Lung (tissue), 12 donors: Measurements from ENCODE around the gene THSD7A. TPM values are rescaled to one million over a fixed set of nuclear protein-coding genes. Genes with fewer than 3 reads are reported as not detected.

Experiments
- ATAC-seq: fragments of 200-7000 bp; cut with Tn5 transposase; one replicate; pipeline ENCODE4 v1.9.1; 2020; ENCODE audit warnings: moderate number of reproducible peaks; ENCODE audit not compliant: insufficient read depth, low FRiP score
- DNase-seq, 3 donors: peaks; one replicate each; pipeline ENCODE4 v3.0.0-alpha.2; 2013 to 2017
- H3K27ac ChIP-seq, 2 donors: one replicate each; pipeline ENCODE4 v1.5.1; 2013; ENCODE audit warnings: mild to moderate bottlenecking in 2 of 2, moderate library complexity in 2 of 2, control low read depth in 1 of 2, inconsistent platforms in 1 of 2, low read depth in 1 of 2, low read length in 1 of 2
- H3K27me3 ChIP-seq, 3 donors: one replicate each; pipeline ENCODE4 v1.5.1; 2013; ENCODE audit warnings: low read length in 2 of 3; ENCODE audit not compliant: control insufficient read depth in 3 of 3, insufficient read depth in 3 of 3
- H3K36me3 ChIP-seq, 4 donors: one replicate each; pipeline ENCODE4 v1.5.1; 2013; ENCODE audit warnings: low read length in 4 of 4, mild to moderate bottlenecking in 1 of 4, moderate library complexity in 1 of 4; ENCODE audit not compliant: control insufficient read depth in 4 of 4, insufficient read depth in 4 of 4
- H3K4me1 ChIP-seq, 5 donors: one replicate each; pipeline ENCODE4 v1.5.1; 2013; ENCODE audit warnings: low read length in 5 of 5, mild to moderate bottlenecking in 2 of 5, moderate library complexity in 1 of 5; ENCODE audit not compliant: control insufficient read depth in 5 of 5, insufficient read depth in 5 of 5
- H3K4me3 ChIP-seq: one replicate; pipeline ENCODE4 v1.5.1; 2013; ENCODE audit warnings: mild to moderate bottlenecking, control low read depth, moderate library complexity
- H3K9ac ChIP-seq, 2 donors: one replicate each; pipeline ENCODE4 v1.5.1; 2013; ENCODE audit warnings: low read length in 2 of 2, control low read depth in 1 of 2; ENCODE audit not compliant: insufficient read depth in 1 of 2
- H3K9me3 ChIP-seq, 4 donors: one replicate each; pipeline ENCODE4 v1.5.1; 2013; ENCODE audit warnings: low read length in 3 of 4, mild to moderate bottlenecking in 1 of 4, moderate library complexity in 1 of 4; ENCODE audit not compliant: control insufficient read depth in 4 of 4, insufficient read depth in 3 of 4
- CTCF ChIP-seq: IDR thresholded peaks from 2 replicates; pipeline ENCODE4 v1.5.1; 2012; ENCODE audit warnings: mild to moderate bottlenecking; ENCODE audit errors: control extremely low read depth, extremely low read depth
- WGBS, 2 donors: extraction: QIAGEN DNeasy Blood & Tissue Kit; methylation state at CpG; one replicate each; pipeline ENCODE4 v1.1.7; 2013; 5-methylcytosine and 5-hydroxymethylcytosine counted together
- polyA plus RNA-seq, 2 donors: library from polyadenylated mRNA; stranded (reverse); fragments of 200-250 nt; gene quantifications; one replicate each; pipeline ENCODE4 v1.2.1, GENCODE V29; 2013
- total RNA-seq, 2 donors: library from RNA; depleted of rRNA in 1 of 2; stranded (reverse); fragments of >200 nt in 1 of 2; gene quantifications; one replicate each; pipeline ENCODE4 v1.2.1, GENCODE V29; 2014 to 2021
- donor health status: control.
- donor health status: control.
- donor health status: Bipolar disorder and iron deficiency.
- donor health status: healthy.
- donor health status: DM: yes; HTN: yes; CAD: no.

THSD7A gene
- total and polyA plus RNA-seq, 4 donors: 0.53 to 12.1 (median 4.5) TPM

- 83 to 84% methylated on average over 3 of the region's 3 CpGs for WGBS, 2 donors
- no peak for TF ChIP-seq CTCF
- H3K9me3 ChIP-seq: no peaks in the 10 kb centered on the region
- peak in 2 of 3 donors; percentile 73 to 84 for DNase-seq
- H3K27ac ChIP-seq: no peak overlapping the region
- H3K9ac ChIP-seq: peak overlapping the region in 1 of 2 donors; percentile 14
- H3K27me3 ChIP-seq: no peaks in the 10 kb centered on the region
- no peak overlapping the region for H3K4me3 ChIP-seq
- H3K4me1 ChIP-seq: peaks cover 0 to 28% (median 0%) of the 10 kb centered on the region in 5 donors
- H3K36me3 ChIP-seq: no peaks in the 10 kb centered on the region
- no peak for ATAC-seq
Measured at GRCh38 chr7:11848251-11848650, 16.3 kb upstream of the THSD7A start.

GRCh38 chr7:11847336-11847735 is 15.3 kb upstream of the THSD7A start:
- ATAC-seq: no peak
- no peak overlapping the region for H3K27ac ChIP-seq
- H3K4me1 ChIP-seq: peaks cover 0 to 28% (median 0%) of the 10 kb centered on the region in 5 donors
- no peaks in the 10 kb centered on the region for H3K36me3 ChIP-seq
- peak; percentile 29 to 85 (median 84) for DNase-seq
- 43 to 66% methylated on average over 2 of the region's 2 CpGs for WGBS, 2 donors
- H3K9ac ChIP-seq: no peak overlapping the region
- no peak overlapping the region for H3K4me3 ChIP-seq
- H3K9me3 ChIP-seq: no peaks in the 10 kb centered on the region
- no peak for TF ChIP-seq CTCF
- H3K27me3 ChIP-seq: no peaks in the 10 kb centered on the region

GRCh38 chr7:11846361-11846955 is 14.5 kb upstream of the THSD7A start:
- H3K27ac ChIP-seq: no peak overlapping the region
- peak overlapping the region in 1 of 2 donors; percentile 43 for H3K9ac ChIP-seq
- no peaks in the 10 kb centered on the region for H3K27me3 ChIP-seq
- no peaks in the 10 kb centered on the region for H3K36me3 ChIP-seq
- H3K9me3 ChIP-seq: peaks cover 0 to 3% (median 0%) of the 10 kb centered on the region in 4 donors
- 55 to 68% methylated on average over 5 of the region's 5 CpGs for WGBS, 2 donors
- H3K4me3 ChIP-seq: no peak overlapping the region
- TF ChIP-seq CTCF: no peak
- ATAC-seq (no peak), DNase-seq (peak in 2 of 3 donors; percentile 81 to 84)
- H3K4me1 ChIP-seq: peaks cover 0 to 28% (median 0%) of the 10 kb centered on the region in 5 donors
